Fibroblast of mammary gland (primary cell): ENCODE data around the gene MYO7B.

Experiments
- DNase-seq: peaks from one replicate; pipeline ENCODE4 v3.0.0-alpha.2; 2010; ENCODE audit warnings: low read depth
- H3K4me3 ChIP-seq: 2 replicates; pipeline ENCODE4 v1.5.1; 2011; ENCODE audit warnings: low read depth, mild to moderate bottlenecking, low read length, moderate library complexity; ENCODE audit not compliant: control insufficient read depth
- TF ChIP-seq, protein P1 (sequence below): conservative IDR thresholded peaks from 2 replicates; pipeline ENCODE4 v1.5.1; 2011; ENCODE audit warnings: low read depth, low read length, inconsistent platforms; ENCODE audit not compliant: control insufficient read depth, insufficient read depth

The MYO7B gene

DNA sequence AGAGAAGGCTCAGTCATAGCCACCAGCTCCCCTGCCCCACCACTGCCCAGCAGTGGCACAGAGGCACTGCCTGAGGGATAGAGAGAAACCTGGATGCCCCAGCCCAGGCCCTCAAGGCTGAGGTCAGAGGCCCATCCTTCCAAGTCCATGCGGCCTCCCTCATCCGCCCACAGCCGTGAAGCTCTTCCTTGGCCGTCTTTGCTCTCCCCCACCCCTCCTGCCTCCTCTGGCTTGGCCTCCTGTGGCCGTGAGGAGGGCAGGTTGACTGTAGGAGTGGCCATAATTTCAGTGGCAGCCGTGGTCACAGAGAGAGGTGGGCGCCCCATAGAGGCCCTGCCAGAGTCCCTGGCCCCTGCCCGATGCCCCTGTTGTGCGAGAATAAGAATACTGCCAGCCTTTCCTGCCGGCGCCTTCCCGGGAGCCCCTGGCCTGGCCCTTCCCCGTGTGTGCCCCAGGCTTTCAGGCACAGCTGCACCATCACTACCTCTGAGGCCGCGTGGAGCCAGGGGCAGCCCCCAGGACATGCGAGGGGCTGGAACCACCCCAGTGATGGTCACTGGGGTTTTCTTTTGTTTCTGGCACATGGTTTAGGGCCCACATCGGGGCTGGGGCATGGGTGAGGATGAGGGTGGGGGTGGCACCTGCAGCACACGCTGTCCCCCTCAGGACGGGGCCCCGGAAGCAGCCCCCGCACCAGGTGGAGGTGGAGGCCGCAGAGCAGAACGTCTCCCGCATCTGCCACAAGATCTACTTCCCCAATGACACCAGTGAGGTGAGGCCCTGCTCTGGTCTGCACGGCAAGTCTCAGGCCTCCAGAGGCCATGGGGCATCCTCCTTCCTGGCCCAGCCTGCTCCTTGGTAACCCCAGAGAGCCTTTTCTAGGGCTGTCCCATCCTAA lies 97.4 kb downstream of the MYO7B start:
- TF ChIP-seq, protein P1, sequence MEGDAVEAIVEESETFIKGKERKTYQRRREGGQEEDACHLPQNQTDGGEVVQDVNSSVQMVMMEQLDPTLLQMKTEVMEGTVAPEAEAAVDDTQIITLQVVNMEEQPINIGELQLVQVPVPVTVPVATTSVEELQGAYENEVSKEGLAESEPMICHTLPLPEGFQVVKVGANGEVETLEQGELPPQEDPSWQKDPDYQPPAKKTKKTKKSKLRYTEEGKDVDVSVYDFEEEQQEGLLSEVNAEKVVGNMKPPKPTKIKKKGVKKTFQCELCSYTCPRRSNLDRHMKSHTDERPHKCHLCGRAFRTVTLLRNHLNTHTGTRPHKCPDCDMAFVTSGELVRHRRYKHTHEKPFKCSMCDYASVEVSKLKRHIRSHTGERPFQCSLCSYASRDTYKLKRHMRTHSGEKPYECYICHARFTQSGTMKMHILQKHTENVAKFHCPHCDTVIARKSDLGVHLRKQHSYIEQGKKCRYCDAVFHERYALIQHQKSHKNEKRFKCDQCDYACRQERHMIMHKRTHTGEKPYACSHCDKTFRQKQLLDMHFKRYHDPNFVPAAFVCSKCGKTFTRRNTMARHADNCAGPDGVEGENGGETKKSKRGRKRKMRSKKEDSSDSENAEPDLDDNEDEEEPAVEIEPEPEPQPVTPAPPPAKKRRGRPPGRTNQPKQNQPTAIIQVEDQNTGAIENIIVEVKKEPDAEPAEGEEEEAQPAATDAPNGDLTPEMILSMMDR = no peak

GRCh38 chr2:127633556-127634065 lies 98.1 kb downstream of the MYO7B start:
- DNase-seq = no peak
- H3K4me3 ChIP-seq = no peak overlapping the region
- TF ChIP-seq, protein P1 = no peak

More for the DNA sequence above, 97.4 kb downstream of the MYO7B start:
- DNase-seq = no peak
- H3K4me3 ChIP-seq = no peak overlapping the region

- no peak for DNase-seq
Measured at GRCh38 chr2:127634066-127634617, 98.7 kb downstream of the MYO7B start.

GRCh38 chr2:127634626-127635379 lies 99.3 kb downstream of the MYO7B start:
- H3K4me3 ChIP-seq = no peak overlapping the region
- TF ChIP-seq, protein P1 = no peak
- no peak for DNase-seq

More at GRCh38 chr2:127634066-127634617, 98.7 kb downstream of the MYO7B start:
- no peak overlapping the region for H3K4me3 ChIP-seq
- TF ChIP-seq, protein P1 = no peak

GRCh38 chr2:127635380-127636237 lies 100.1 kb downstream of the MYO7B start:
- no peak overlapping the region for H3K4me3 ChIP-seq
- no peak for DNase-seq
- TF ChIP-seq, protein P1 = no peak
